ENCODE results near the gene TNFRSF19. TPM values are rescaled to one million over a fixed set of nuclear protein-coding genes. Genes with fewer than 3 reads are reported as not detected.

Gene TNFRSF19
- total RNA-seq, 1 donor from 2014 or later: not detected

DNA sequence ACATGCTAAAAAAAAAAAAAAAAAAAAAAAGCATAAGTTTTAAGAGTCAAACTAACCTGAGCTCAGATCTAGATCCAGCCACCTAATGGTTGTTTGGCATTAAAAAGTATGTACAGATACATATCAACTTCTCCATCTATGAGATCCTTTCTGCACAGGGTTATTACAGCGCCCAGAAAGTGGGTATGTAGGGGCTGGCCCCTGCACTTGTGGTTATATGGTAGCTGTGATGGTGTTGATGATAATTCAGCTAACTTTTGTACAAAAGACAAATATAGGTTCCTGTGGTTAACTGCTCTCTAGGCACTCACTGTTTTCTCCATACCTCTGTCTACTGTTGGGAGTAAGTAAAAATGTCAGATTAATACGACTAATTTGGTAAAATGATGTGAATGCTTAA lies 81.7 kb downstream of the TNFRSF19 start:
- Mint-ChIP-seq H3K27me3 (peaks cover 28% of the 10 kb centered on the region), H3K4me1 (no peaks in the 10 kb centered on the region), H3K36me3 (ENCODE audit: low read depth) (no peaks in the 10 kb centered on the region), H3K9me3 (no peaks in the 10 kb centered on the region), H3K4me3 (no peak overlapping the region), H3K27ac (no peak overlapping the region)
- TF ChIP-seq, protein P1, sequence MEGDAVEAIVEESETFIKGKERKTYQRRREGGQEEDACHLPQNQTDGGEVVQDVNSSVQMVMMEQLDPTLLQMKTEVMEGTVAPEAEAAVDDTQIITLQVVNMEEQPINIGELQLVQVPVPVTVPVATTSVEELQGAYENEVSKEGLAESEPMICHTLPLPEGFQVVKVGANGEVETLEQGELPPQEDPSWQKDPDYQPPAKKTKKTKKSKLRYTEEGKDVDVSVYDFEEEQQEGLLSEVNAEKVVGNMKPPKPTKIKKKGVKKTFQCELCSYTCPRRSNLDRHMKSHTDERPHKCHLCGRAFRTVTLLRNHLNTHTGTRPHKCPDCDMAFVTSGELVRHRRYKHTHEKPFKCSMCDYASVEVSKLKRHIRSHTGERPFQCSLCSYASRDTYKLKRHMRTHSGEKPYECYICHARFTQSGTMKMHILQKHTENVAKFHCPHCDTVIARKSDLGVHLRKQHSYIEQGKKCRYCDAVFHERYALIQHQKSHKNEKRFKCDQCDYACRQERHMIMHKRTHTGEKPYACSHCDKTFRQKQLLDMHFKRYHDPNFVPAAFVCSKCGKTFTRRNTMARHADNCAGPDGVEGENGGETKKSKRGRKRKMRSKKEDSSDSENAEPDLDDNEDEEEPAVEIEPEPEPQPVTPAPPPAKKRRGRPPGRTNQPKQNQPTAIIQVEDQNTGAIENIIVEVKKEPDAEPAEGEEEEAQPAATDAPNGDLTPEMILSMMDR (IDR thresholded peaks at IDR 0.05): no peak
- DNase-seq (no peak), ATAC-seq (ENCODE audit: low read depth) (no peak)
- ChIA-PET CTCF (no interaction called here), POLR2A (no interaction called here)
- intact Hi-C loops (cut with micrococcal nuclease): no loop called here

DNA sequence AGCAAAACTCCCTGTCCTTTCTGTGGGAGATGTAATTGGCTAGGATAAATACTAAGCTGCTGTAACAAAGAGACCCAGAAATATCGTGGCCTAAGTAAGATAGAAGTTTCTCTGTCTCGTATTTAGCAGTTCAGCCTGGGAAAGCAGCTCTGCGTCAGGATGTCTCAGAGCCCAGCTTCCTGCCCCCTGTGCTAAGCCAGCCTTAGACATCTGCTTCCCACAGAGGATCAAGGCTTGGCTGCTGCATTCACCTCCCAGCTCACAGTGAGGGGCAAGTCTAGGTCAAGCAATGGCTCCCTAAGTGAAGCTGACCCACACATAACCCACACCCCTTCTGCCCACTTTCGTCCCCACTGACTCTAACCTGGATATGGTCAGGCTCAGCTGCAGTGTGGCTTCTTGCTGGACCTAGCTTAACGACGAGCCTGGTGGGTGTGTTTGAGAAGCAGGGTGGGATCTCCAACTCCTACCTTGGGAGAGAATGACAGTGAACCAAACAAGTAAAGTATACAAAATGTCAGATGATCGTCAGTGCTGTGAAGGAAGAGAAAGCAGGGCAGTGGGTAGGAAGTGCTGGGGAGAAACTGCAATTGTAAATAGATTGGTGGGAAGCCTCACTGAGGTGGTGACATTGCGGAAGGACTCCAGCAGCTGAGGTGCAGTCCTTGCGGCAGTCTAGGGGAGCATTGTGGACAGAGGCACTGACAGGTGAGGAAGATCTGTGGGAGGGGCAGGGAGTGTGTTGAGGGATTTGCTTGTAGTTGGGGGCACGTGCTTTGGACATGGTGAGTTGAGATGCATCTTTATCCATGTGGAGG lies 82.9 kb downstream of the TNFRSF19 start:
- H3K9me3 Mint-ChIP-seq: no peaks in the 10 kb centered on the region
- H3K27me3 Mint-ChIP-seq: peaks cover 28% of the 10 kb centered on the region
- intact Hi-C loops (cut with micrococcal nuclease): no loop called here
- ATAC-seq (ENCODE audit: low read depth) (no peak), DNase-seq (no peak)
- ChIA-PET POLR2A (no interaction called here), CTCF (no interaction called here)
- H3K27ac Mint-ChIP-seq: no peak overlapping the region
- H3K4me3 Mint-ChIP-seq: no peak overlapping the region
- no peaks in the 10 kb centered on the region for H3K4me1 Mint-ChIP-seq
- H3K36me3 Mint-ChIP-seq (ENCODE audit: low read depth): no peaks in the 10 kb centered on the region
- TF ChIP-seq, protein P1 (IDR thresholded peaks at IDR 0.05): no peak

DNA sequence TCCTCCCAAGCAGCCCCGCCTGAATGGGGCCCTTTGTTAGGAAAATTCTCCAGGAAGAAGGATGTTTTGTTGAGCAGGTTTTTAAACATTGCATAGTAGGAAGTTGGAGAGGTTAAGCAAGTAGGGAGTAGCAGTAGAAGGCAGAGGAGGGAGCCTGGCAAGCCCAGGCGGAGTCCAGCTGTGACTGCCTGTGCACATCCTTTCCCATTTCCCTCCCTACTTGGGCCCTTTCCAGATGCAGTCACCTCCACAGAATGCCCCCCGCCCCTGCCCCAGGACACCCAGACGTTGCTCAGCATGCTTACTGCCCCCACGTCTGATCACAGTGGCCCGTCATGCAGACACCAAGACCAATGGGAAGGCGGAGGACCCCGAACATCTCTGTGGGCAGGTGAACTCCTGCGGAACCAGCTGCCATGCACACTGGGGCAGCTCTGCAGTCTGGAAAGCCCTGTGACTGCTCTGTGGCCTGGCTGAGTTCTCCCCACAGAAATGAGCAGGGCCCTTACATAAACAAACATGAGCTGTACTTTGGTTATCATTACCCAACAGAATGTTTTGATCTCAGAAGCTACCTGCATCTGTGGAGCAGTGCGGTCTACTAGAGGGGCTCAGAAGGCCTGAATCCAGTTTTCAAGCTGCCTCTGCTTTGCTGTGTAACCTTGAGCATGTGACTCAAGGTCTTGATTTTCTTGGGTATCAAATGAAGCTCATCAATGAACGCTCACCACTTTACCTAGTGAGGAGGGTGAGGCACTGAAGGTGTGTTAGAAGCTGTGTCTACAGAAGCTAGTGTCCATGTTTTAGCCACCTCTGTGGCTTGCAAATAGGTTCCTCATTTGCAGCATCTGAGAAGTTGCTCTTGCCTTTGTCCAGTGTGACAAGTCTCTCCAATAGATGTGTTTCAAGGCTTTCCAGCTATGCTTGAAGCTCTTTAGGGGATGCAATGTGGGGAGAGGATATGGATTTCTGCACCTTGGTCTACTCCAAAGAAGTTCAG lies 84.2 kb downstream of the TNFRSF19 start:
- no peaks in the 10 kb centered on the region for H3K9me3 Mint-ChIP-seq
- no peaks in the 10 kb centered on the region for H3K4me1 Mint-ChIP-seq
- no peaks in the 10 kb centered on the region for H3K36me3 Mint-ChIP-seq (ENCODE audit: low read depth)
- TF ChIP-seq, protein P1 (IDR thresholded peaks at IDR 0.05): no peak
- no peak for DNase-seq
- intact Hi-C loops (cut with micrococcal nuclease): no loop called here
- H3K4me3 Mint-ChIP-seq: no peak overlapping the region
- H3K27me3 Mint-ChIP-seq: peaks cover 23% of the 10 kb centered on the region
- ChIA-PET CTCF (no interaction called here), POLR2A (no interaction called here)
- no peak for ATAC-seq (ENCODE audit: low read depth)
- H3K27ac Mint-ChIP-seq: no peak overlapping the region

DNA sequence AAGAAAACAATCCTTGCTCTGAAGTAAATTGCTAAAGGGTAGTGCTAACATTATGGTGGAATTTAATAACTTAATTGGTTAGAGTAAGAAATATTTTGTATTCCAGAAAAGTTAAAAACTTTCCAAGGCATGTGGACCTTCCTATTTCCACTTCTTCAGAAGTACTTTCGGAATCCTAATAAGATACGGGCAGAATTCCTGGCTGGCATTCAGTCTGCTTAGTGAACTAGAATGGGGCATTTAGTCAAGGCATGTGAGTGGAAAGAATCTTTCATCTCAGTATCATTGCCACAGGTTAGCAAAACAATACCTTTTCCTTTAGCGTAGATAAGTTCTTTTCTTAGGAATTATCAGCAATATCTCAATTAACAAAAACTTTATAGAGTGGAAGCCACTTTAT lies 85.1 kb downstream of the TNFRSF19 start:
- Mint-ChIP-seq H3K27me3 (peaks cover 18% of the 10 kb centered on the region), H3K9me3 (no peaks in the 10 kb centered on the region), H3K36me3 (ENCODE audit: low read depth) (no peaks in the 10 kb centered on the region), H3K4me3 (no peak overlapping the region), H3K4me1 (no peaks in the 10 kb centered on the region), H3K27ac (no peak overlapping the region)
- TF ChIP-seq, protein P1 (IDR thresholded peaks at IDR 0.05): no peak
- ATAC-seq (ENCODE audit: low read depth) (no peak), DNase-seq (no peak)
- intact Hi-C loops (cut with micrococcal nuclease): no loop called here
- ChIA-PET POLR2A (no interaction called here), CTCF (no interaction called here)
